OCI-LY7 (cell line): Measurements from ENCODE around the gene MARK3.

Experiments used
- CTCF ChIP-seq: fragments of 200-600 bp; sonication (generic); conservative IDR thresholded peaks from 2 replicates; pipeline ENCODE4 v1.5.1; 2014; ENCODE audit warnings: mild to moderate bottlenecking, antibody characterized with exemption, low read length, moderate library complexity, mixed read lengths
- EZH2phosphoT487 ChIP-seq: fragments of 200-600 bp; sonication (generic); IDR thresholded peaks from 2 replicates; pipeline ENCODE4 v1.6.1; 2018; ENCODE audit warnings: low read depth, borderline replicate concordance, mild to moderate bottlenecking, mixed run types, antibody characterized with exemption, low read length, moderate library complexity, mixed read lengths

GRCh38 chr14:103502877-103503276 lies 117.7 kb downstream of the MARK3 start:
- TF ChIP-seq CTCF (no peak), EZH2phosphoT487 (no peak)
